Dendritic cell treated with granulocyte-macrophage colony-stimulating factor and Interleukin-4, amounts not matched to agents 40 ng/mL and 50 ng/mL, for 4 days (primary cell): ENCODE results near the gene CHIA.

Experiments
- H3K27ac Mint-ChIP-seq: one replicate; pipeline ENCODE4 v1.8.0; 2022; ENCODE audit warnings: mild to moderate bottlenecking, mixed read lengths
- H3K27me3 Mint-ChIP-seq: one replicate; pipeline ENCODE4 v1.8.0; 2022; ENCODE audit warnings: mild to moderate bottlenecking, mixed read lengths
- H3K36me3 Mint-ChIP-seq: one replicate; pipeline ENCODE4 v1.8.0; 2022; ENCODE audit warnings: low read depth, mixed read lengths
- H3K4me1 Mint-ChIP-seq: one replicate; pipeline ENCODE4 v1.8.0; 2022; ENCODE audit warnings: low read depth, mixed read lengths
- H3K4me3 Mint-ChIP-seq: one replicate; pipeline ENCODE4 v1.8.0; 2022; ENCODE audit warnings: mild to moderate bottlenecking, moderate library complexity, mixed read lengths
- H3K9me3 Mint-ChIP-seq: one replicate; pipeline ENCODE4 v1.8.0; 2022; ENCODE audit warnings: mixed read lengths
- intact Hi-C: fragments of 100-400 bp; cut with micrococcal nuclease; formaldehyde crosslinking; loops from one replicate; pipeline ENCODE4 v1.15.0; 2022

The CHIA gene

DNA sequence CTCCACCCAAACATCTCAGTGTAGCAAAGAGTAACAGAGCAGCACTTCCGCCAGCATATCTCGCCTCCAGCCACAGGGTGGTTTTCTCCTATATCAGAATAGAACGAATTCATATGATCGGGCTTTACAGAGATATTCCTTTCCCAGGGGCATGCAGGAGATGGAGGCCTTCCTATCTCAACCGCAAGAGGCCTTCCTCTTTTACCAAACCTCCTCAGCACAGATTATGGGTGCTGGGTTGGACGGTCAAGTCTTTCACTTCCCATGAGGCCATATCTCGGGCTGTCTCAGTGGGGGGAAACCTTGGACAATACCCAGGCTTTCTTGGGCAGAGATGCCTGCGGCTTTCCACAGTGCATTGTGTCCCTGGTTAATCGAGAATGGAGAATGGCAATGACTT, 71.1 kb downstream of the CHIA start:
- H3K27ac Mint-ChIP-seq: no peak overlapping the region
- no peak overlapping the region for H3K4me3 Mint-ChIP-seq
- no peaks in the 10 kb centered on the region for H3K36me3 Mint-ChIP-seq
- intact Hi-C loops: no loop called here
- H3K27me3 Mint-ChIP-seq: peaks cover 12% of the 10 kb centered on the region
- H3K4me1 Mint-ChIP-seq: no peaks in the 10 kb centered on the region
- no peaks in the 10 kb centered on the region for H3K9me3 Mint-ChIP-seq

DNA sequence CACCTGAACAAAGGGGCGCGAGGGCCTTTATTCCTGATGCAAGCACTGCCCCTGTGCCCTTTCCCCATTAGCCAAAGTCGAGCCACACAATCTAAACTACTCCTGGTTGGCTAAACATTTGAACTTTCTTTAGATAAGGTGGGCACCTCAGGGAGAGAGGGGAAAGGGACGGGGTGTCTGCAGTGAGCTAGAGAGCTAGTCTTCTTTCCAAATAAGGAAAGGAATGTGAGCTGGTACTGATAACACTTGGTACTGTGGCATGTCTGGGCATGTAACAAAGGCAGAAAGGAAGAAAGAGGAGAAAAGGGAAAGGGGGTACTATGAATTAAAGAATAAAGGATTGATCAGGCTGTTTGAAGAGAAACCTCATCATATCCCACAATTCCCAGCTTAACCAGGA, 74.0 kb downstream of the CHIA start:
- Mint-ChIP-seq H3K9me3 (no peaks in the 10 kb centered on the region), H3K4me1 (no peaks in the 10 kb centered on the region), H3K27ac (no peak overlapping the region), H3K4me3 (no peak overlapping the region), H3K27me3 (peaks cover 16% of the 10 kb centered on the region), H3K36me3 (no peaks in the 10 kb centered on the region)
- intact Hi-C loops: no loop called here

GRCh38 chr1:111366256-111366655, 75.6 kb downstream of the CHIA start:
- intact Hi-C loops: no loop called here
- H3K4me3 Mint-ChIP-seq: no peak overlapping the region
- H3K27me3 Mint-ChIP-seq: peaks cover 19% of the 10 kb centered on the region
- no peaks in the 10 kb centered on the region for H3K36me3 Mint-ChIP-seq
- H3K27ac Mint-ChIP-seq: no peak overlapping the region
- H3K9me3 Mint-ChIP-seq: no peaks in the 10 kb centered on the region
- H3K4me1 Mint-ChIP-seq: no peaks in the 10 kb centered on the region

DNA sequence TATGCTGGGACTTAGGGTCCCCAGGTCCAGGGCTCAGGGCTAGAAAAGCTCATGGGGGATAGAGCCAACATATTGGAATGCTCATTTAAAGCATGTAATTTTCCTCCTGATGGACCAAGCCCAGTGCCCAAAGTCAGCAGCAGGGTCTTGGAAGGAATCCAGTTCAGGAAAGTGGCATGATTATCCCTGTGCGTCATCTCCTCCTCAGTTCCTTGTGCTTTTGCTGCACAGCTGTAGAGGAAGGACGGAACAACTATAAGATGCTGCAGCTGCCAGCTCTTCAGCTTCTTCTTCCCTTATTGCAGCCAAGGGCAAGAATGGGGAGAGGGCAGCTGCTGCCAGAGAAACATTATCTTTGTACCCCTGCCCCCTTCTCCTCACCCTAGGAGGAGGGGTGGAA, 78.5 kb downstream of the CHIA start:
- no peaks in the 10 kb centered on the region for H3K9me3 Mint-ChIP-seq
- no peaks in the 10 kb centered on the region for H3K4me1 Mint-ChIP-seq
- intact Hi-C loops: no loop called here
- no peak overlapping the region for H3K27ac Mint-ChIP-seq
- H3K27me3 Mint-ChIP-seq: peaks cover 24% of the 10 kb centered on the region
- H3K36me3 Mint-ChIP-seq: no peaks in the 10 kb centered on the region
- H3K4me3 Mint-ChIP-seq: no peak overlapping the region

DNA sequence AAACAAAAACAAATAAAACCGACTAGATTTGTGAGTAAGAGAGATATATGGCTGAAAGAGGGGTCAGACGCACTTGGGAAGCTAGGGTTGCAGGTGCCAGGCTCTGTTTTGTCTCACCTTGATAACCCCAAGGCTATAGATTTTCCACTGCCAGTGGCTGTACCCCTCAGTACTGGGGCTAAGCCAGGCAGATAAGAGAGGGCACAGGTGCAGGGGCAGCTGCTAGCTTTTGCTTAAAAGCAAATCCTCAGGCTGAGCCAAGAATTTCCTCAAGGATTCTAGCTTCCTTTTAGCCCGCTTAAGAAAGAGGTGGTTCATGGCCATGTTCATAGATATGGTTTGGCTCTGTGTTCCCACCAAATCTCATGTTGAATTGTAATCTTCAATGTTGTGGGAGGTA, 79.0 kb downstream of the CHIA start:
- Mint-ChIP-seq H3K27me3 (peaks cover 25% of the 10 kb centered on the region), H3K4me1 (no peaks in the 10 kb centered on the region), H3K36me3 (no peaks in the 10 kb centered on the region), H3K9me3 (no peaks in the 10 kb centered on the region), H3K27ac (no peak overlapping the region), H3K4me3 (no peak overlapping the region)
- intact Hi-C loops: no loop called here
